ENCODE data around the gene XRN2.
A peak's percentile ranks its signal among the peaks of the same experiment; 100 is the strongest.

Gene XRN2

DNA sequence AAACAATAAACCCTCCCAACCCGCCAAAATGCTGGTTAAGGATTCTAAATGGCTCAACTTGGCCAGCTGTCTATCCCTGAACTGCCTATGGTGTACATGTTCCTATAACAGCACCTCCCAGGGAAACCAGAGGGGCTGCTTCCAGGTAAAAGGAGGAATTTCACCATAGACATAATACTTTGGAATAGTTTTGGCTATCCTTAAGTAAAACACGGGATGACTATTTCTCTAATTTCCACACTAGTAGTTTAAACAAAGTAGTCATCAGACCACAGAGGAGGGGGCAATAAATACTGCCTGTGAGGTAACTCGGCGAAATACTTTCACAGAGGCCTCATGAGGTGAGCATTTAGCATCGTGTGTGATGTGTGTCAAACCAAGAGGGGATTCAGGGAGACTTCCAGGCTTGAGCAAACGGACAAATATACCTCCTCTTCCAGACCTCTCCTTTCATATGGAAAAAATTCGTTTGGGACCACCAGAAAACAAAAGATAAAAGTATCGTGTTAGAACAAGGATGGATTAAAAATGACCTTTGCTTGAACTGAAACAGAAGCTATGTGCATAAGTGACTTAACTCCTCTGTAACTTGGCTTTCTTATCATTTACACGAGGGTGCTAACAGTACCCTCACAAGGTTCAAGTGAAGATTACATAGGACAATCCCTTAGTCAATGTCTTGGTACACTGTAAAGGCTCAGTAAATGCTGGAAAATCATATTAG lies 1.0 kb upstream of the XRN2 start:
- DNase-seq, result no peak

DNA sequence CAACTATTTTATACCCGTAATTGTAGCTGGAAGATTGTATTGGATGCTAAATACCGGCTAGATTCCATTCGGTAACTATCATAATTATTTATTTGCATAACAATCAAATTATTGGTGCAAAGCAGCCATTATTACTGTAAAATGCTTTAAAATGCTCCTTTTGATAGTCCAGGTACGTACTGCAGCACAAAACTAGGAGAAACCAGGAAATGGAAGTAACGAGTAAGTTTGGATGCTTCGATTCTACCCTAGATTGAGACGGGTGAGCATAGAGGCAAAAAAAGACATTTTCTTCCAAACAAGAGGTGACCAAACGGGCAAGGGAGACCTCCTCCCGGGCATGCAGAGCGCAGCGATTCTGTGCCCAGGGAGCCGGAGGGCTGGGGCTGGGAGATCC lies 469 bp upstream of the XRN2 start:
- DNase-seq, result peak in 1 of 2 donors; percentile 15

DNA sequence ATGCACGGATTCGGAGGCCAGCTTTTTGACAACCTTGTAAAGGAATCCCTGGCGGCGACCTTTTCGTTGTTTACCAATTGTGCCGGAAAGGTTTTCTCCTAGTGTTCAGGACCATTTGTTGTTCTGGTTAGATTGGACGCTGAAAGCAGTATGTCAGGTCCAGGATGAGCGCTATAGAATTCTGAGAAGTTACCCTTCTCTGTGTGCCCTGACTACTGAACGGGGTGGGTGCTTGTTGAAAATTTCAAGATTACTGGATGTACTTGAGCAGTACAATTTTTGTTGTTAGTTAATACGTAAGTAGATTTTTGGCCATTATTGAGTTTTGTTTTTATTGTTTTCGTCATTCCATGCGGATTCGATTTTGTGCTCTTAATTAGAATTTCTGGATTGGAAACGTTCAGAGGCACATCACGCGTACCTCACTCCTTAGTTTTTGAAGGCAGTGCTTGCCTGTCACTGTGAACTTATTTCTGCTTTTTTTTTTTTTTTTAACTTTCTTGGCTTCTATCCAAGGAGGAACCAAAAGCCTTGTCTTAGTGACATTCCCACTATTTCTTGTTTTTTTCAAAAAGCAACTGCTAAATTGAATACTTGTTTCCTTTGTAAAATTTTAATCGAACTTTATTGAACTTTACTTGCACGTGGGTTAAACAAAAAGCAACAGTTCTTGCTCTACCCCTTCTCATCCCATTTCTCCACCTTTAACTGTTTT lies 898 bp downstream of the XRN2 start:
- DNase-seq, result peak; percentile 63 to 86

DNA sequence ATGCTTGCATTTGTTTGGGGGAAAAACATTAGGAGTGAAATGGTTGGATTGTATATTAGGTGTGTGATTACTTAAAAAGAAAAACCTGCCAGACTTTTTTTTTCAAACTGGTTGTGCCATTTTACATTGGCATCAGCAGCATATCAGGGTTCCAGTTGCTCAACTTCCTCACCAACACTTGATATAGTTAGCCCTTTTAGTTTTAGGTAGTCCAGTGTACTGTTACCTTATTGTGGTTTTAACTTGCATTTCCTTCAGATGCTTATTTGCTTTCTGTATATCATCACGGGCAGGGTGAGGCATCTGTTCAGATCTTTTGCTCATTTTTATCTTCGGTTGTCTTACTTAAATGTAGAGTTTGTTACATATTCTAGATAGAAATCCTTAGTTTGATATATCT lies 5.2 kb downstream of the XRN2 start:
- DNase-seq, result no peak

DNA sequence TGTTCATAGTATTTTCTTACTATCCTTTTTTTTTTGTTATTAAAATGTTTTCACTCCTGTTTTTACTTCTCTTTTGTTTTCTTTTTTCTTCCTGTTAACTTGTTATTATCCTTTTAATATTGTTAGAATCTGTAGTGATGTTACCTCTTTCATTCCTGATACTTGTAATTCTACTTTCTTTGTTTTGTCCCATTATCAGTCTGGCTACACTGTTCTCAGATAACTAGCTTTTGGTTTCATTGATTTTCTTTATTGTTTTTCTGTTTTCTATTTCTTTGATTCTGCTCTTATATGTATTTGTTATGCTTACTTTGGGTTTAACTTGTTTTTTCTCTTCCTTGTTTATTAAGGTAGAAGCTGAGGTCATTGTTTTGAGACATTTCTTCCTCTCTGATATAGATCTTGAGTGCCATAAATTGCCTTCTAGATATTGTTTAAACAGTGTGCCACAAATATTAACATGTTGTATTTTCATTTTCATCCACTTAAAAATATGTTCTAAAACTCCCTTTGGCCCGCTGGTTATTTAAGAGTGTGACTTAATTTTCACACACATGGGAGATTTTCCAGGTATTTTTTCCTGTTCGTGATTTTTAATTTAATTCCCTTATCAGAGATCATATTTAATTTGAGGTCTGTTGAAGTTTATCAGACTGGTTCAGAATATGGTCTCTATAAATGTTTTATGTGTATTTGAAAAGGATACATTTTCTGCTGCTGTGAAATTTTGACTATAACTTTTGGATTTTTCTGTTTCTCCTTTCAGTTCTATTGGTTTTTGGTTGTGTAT lies 6.7 kb downstream of the XRN2 start:
- DNase-seq, result no peak

DNA sequence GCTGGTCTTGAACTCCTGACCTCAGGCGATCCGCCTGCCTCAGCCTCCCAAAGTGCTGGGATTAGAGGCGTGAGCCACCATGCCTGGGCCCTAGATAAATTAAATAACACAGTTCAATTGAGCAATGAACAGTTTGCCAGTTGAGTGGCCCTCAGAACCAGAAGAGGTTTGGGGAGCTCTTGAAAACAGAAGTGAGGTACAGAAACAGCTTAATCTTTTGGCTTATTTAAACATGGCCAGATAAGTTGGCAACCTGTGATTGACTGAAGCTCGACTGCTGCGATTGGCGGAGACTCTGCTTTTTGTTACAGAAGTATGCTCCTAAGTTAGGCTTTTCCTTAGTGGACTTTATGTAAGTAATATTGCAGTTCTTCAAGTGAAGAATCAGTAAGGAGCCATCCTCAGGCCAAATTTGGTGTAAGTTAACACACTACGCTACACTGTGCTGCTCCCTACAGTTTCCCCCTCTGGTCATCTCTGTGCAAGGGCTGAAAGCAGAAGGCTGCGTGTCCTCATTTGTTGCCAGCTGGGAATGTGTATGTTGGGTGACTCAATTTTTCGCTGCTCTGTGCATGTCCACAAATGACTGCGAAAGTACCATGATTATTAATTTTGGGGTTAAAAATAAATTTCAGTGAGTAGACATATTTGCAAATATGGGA lies 9.8 kb downstream of the XRN2 start:
- DNase-seq, result no peak

GRCh38 chr20:21315138-21315537 lies 12.0 kb downstream of the XRN2 start:
- peak; percentile 89 to 91 for DNase-seq

DNA sequence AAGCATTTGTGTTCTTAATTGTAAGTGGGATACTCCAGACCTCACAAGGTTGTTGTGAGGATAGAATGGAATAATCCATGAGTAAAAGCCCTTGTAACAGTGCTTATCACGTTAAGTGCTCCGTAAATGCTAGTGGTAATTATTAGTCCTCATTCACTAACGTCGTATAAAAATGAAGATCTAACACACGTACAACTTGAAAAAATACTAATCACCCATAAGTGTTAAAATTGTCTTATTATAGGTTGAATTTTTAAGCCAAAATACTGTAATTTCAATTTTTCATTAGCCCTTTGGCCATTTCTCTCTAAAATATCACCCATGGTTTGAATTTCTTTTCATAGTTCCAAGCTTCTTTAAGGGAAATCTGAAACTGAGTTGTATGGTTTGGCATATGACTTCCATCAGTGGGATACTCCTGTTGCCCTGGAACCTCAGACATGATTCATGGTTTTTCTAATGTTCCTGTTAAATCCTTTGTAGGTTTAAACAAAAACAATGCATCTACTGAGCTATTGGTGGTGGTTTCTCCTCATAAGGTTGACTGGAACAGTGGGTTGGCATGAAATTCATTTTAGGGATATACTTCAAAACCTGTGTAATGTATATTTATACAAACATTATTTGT lies 19.1 kb downstream of the XRN2 start:
- no peak for DNase-seq

DNA sequence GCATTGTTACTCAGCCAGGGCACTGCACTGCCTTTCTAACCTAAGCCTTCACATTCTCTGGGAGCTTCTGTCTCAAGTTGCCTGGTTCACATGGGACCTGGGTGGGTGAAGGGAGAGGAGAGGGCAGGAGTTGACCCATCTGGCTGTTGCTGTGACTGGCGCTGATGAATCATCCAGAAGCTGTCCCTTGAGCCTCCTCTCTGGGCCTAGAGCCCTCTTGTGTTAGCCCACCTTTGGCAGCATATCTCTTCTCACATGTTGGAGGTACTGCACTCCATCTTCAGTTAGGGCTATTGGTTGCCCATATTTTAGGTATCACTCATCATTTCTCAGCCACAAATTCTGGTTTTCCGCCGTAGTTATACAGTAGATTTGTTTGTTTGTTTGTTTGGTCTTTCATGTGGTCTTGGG lies 19.8 kb downstream of the XRN2 start:
- no peak for DNase-seq

- peak in 1 of 2 donors; percentile 17 for DNase-seq
Measured at GRCh38 chr20:21323640-21324039, 20.5 kb downstream of the XRN2 start.

DNA sequence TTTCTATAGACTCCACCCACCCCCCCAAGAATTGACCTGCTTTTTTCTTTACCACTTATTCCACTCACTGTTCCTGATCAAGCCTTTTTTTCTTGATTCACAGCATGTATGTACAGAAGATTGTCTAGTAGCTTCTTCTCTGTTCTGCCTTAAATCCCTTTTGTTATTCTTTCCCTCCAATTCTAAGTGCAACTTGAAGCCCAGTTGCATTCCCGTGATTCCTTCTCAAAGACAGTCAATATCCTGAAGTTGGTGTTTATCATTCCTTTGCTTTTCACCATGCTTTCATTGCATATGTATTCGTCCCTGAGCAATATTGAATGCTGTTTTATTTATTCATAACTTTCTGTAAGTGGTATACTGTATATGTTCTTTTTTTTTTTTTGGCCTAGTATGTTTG lies 21.0 kb downstream of the XRN2 start:
- DNase-seq, result no peak

DNA sequence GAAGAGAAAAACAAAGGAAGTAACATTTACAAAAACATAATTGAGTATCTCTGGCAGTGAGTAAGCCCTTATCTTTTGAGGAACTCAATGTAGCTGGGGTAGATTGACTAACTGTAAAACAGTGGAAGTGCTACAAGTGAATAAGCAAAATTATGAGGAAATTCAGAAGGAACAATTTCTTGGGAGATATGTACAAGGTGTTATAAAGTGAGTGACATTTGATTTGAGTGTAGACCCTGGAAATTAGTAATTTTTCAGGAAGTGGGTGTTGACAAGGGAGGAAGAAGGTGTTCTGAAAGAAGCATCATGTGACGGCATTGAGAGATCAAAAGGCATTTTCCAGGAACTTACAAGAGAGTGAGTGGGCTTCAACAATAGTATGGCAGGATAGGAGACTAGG lies 22.2 kb downstream of the XRN2 start:
- peak; percentile 53 to 78 for DNase-seq

- DNase-seq, result no peak
Measured at GRCh38 chr20:21326700-21327099, 23.6 kb downstream of the XRN2 start.

DNA sequence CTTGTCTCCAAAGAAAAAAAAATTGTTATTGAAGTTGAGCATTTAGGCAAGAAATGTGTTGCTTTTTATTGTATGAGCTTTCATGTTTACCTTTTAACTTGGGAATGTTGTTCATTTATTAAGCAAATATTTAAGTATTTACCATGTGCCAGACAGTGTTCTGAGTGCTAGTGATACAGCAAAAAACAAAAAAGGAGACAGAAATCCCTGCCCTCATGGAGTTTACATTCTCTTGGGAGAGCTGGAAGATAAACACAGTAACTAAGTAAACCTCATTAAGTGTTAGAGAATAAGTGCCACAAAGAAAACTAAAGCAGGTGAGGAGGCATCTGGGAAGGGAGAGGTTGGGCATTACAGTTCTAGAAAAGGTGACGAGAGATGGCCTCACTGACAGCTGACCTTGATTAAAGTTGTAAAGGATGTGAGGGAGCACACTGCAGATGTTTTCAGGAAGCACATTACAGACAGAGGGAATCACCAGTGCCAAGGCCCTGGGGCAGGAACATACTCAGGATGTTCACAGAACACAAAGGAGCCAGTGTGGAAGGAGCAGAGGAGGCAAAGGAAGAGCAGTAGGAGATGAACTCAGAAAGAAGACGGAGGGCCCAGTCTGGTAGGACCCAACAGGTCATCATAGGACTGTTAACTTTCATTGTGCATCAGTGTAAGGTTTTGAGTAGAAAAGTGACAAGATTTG lies 33.5 kb downstream of the XRN2 start:
- DNase-seq, result no peak

DNA sequence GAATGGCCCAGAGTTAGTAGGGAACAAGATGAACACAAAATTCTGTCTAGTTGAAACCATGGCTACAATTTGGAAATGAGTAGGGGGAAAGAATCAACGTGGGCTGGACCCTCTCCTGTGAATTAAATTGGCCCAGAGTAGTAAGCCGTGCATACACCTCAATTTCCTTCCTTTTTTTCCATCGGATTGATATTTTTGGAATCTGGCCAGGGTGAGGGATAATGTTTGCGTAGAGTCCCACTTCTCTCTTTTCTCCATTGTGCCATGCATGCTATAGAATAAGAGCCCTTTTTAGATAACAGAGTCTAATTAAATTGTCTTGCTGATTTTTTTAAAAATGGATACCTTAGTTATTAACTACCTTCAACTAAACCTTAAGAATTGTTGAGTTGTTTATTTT lies 35.2 kb downstream of the XRN2 start:
- no peak for DNase-seq

- DNase-seq, result peak in 1 of 2 donors; percentile 58
Measured at GRCh38 chr20:21339499-21339898, 36.4 kb downstream of the XRN2 start.

DNA sequence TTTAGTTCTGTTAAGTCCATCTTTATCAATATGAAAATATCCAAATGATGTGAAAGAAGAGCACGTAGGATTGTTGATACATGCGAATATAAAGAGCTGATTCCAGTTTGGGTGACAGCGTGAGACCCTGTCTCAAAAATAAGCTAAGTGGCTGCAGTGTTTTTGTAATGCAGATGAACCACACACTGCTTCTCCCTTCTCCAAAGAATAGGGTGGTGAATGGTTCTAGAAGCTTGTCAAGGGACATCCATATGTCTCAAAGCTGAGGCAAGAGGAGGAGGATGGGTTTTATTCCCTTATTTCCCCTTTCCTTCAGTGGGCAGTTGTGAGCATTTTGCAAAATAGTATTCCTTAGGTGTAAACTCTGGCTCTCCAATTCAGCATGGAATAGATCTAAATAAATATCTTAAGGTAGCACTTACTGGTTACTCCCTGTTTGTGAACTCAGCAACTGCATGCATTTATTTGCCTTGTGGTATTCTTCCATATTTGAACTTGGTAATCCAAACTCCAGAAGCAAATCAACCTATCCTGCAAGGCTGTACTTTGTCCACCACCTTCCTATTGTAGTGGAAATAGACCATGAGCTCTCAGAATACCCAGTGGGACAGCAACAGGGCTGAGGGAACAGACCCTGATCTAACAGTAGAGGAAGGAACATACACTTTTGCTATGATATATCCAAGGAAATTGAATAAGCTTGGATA lies 38.0 kb downstream of the XRN2 start:
- no peak for DNase-seq

DNA sequence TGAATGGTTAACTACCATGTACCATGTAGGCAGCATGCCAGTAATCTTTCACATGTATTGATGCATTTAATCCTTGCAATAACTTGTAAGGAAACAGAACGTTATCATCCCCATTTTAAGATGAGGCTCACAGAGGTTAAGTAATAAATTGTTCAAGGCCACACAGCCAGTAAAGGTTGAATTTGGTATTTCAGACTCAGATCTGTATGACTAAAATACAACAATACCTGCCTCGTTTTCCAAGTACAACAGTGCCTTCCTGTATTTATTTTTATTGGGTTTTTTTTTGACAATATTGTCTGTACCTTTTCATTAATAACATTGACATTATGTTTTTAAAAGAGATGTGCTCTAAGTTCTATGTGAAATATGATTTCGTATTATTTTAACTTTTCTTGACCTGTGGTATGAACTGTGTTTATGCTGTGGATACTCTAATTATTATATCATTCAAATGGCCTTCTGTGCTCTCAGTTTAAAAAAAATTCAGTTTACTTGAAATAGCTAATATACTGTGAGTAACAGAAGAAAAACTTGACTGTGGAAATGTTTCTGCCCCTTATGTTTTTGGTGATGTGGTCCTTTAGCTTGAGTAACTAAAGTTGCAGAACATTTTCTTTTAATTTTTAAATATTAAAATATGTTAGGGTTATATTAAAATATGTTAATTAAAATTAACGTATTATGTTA lies 39.7 kb downstream of the XRN2 start:
- no peak for DNase-seq

GRCh38 chr20:21344206-21344900 lies 41.2 kb downstream of the XRN2 start:
- no peak for DNase-seq

DNA sequence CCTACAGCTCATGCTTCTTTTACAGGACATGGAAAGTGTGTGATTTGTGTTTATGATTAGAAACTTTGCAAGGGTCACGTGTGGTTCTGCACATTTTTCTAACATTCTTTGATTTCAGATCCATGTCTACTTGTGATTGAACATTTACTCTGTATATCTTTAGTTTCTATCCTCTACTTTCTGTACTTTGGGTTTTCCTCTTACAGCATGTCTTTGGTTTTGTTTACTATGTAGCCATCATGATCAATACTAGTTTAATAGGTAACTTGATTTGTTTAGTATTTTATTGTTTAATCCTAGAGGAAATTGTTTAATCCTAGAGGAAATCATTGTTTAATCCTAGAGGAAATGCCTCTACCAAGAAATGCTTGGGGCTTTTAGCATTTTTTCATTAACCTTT lies 41.8 kb downstream of the XRN2 start:
- no peak for DNase-seq
